Erythroblast (primary cell): Measurements from ENCODE around the gene ZNF592.

Experiments used
- GATA1 ChIP-seq: IDR thresholded peaks from 2 replicates; pipeline ENCODE4 v1.6.1; 2011; ENCODE audit warnings: low read depth, mild to moderate bottlenecking, control low read depth, low read length, moderate library complexity
- POLR2A ChIP-seq: IDR thresholded peaks from 2 replicates; pipeline ENCODE4 v1.6.1; 2011; ENCODE audit warnings: mild to moderate bottlenecking, low read length

DNA sequence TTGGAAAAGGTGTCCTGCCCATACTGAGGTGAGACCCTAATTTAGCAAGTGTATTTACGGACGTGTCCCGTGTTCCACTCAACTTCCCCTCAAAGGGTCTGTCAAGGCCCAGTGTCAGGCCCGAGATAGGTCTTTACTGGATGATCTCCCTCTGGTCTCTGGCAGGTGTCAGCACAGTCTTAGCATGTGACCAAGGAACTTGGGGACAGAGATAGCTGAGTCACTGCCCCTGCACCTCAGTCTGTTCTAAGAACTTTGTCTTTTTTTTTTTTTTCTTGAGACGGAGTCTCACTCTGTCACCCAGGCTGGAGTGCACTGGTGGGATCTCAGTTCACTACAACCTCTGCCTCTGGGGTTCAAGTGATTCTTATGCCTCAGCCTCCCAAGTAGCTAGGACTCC, 36.7 kb downstream of the ZNF592 start:
- TF ChIP-seq POLR2A: no peak
- no peak for TF ChIP-seq GATA1
